ENCODE measurements around the gene CEP112.

The CEP112 gene

GRCh38 chr17:65856865-65857264 is 335.1 kb downstream of the CEP112 start (continued):
- TF ChIP-seq GLIS3 (CRISPR knock-in tag; IDR thresholded peaks at IDR 0.05) (no peak), ZC3H10 (CRISPR knock-in tag; IDR thresholded peaks at IDR 0.05) (no peak), CREB5 (CRISPR knock-in tag; IDR thresholded peaks at IDR 0.05; ENCODE audit: low read depth) (no peak), CSDC2 (CRISPR knock-in tag; IDR thresholded peaks at IDR 0.05) (no peak), ZNF8 (CRISPR knock-in tag; IDR thresholded peaks at IDR 0.05) (no peak), TCF4 (CRISPR knock-in tag; IDR thresholded peaks at IDR 0.05; ENCODE audit: borderline replicate concordance) (no peak), POU6F1 (CRISPR knock-in tag; IDR thresholded peaks at IDR 0.05; ENCODE audit: borderline replicate concordance, low read depth) (no peak), ARNTL (CRISPR knock-in tag; IDR thresholded peaks at IDR 0.05; ENCODE audit: borderline replicate concordance, low read depth) (no peak), TOX (CRISPR knock-in tag; IDR thresholded peaks at IDR 0.05; ENCODE audit: borderline replicate concordance) (no peak), PPARA (CRISPR knock-in tag; IDR thresholded peaks at IDR 0.05; ENCODE audit: borderline replicate concordance) (no peak)

- no peak for TF ChIP-seq TOX (CRISPR knock-in tag; IDR thresholded peaks at IDR 0.05; ENCODE audit: borderline replicate concordance)
- TF ChIP-seq ZNF8 (CRISPR knock-in tag; IDR thresholded peaks at IDR 0.05): no peak
- TF ChIP-seq TSHZ2 (CRISPR knock-in tag; IDR thresholded peaks at IDR 0.05): no peak
- no peak for TF ChIP-seq ESRRG (CRISPR knock-in tag; IDR thresholded peaks at IDR 0.05)
- TF ChIP-seq PATZ1 (CRISPR knock-in tag; IDR thresholded peaks at IDR 0.05; ENCODE audit: borderline replicate concordance): no peak
- no peak for TF ChIP-seq ARNTL (CRISPR knock-in tag; IDR thresholded peaks at IDR 0.05; ENCODE audit: borderline replicate concordance, low read depth)
- TF ChIP-seq CSRNP3 (CRISPR knock-in tag; IDR thresholded peaks at IDR 0.05): no peak
- no peak for TF ChIP-seq TCF4 (CRISPR knock-in tag; IDR thresholded peaks at IDR 0.05; ENCODE audit: borderline replicate concordance)
- TF ChIP-seq SNAI2 (CRISPR knock-in tag; IDR thresholded peaks at IDR 0.05): no peak
- TF ChIP-seq ZFP30 (CRISPR knock-in tag; IDR thresholded peaks at IDR 0.05): no peak
- TF ChIP-seq CSDC2 (CRISPR knock-in tag; IDR thresholded peaks at IDR 0.05): no peak
- no peak for TF ChIP-seq ZNF70 (CRISPR knock-in tag; IDR thresholded peaks at IDR 0.05)
- TF ChIP-seq ZC3H10 (CRISPR knock-in tag; IDR thresholded peaks at IDR 0.05): no peak
- TF ChIP-seq PPARA (CRISPR knock-in tag; IDR thresholded peaks at IDR 0.05; ENCODE audit: borderline replicate concordance): no peak
- TF ChIP-seq RARB (CRISPR knock-in tag; IDR thresholded peaks at IDR 0.05): no peak
- no peak for TF ChIP-seq POU6F1 (CRISPR knock-in tag; IDR thresholded peaks at IDR 0.05; ENCODE audit: borderline replicate concordance, low read depth)
- TF ChIP-seq BACH2 (CRISPR knock-in tag; IDR thresholded peaks at IDR 0.05; ENCODE audit: borderline replicate concordance): no peak
- TF ChIP-seq ZFP3 (CRISPR knock-in tag; IDR thresholded peaks at IDR 0.05): no peak
- TF ChIP-seq CREB5 (CRISPR knock-in tag; IDR thresholded peaks at IDR 0.05; ENCODE audit: low read depth): no peak
- no peak for ATAC-seq
Measured at GRCh38 chr17:65855675-65856074, 336.3 kb downstream of the CEP112 start.
